ENCODE results near the gene MRPL40.
A peak's percentile ranks its signal among the peaks of the same experiment; 100 is the strongest.

Gene MRPL40

GRCh38 chr22:19432133-19432851 lies at the start of gene MRPL40:
MRPL40 (plus strand) TSS chr22:19432545; CDS start chr22:19432555, 10 bp downstream.
- DNase-seq (ENCODE audit: low read depth in 2 of 2), result peak; percentile 69 to 79

GRCh38 chr22:19383292-19383691 lies 49.1 kb upstream of the MRPL40 start:
- DNase-seq (ENCODE audit: low read depth in 2 of 2), result no peak

- no peak for DNase-seq (ENCODE audit: low read depth in 2 of 2)
Observed at GRCh38 chr22:19385221-19385906, 47.0 kb upstream of the MRPL40 start.

GRCh38 chr22:19386248-19386647 lies 46.1 kb upstream of the MRPL40 start:
- no peak for DNase-seq (ENCODE audit: low read depth in 2 of 2)

- no peak for DNase-seq (ENCODE audit: low read depth in 2 of 2)
Observed at GRCh38 chr22:19387038-19387437, 45.3 kb upstream of the MRPL40 start.

GRCh38 chr22:19387575-19387974 lies 44.8 kb upstream of the MRPL40 start:
- no peak for DNase-seq (ENCODE audit: low read depth in 2 of 2)

GRCh38 chr22:19393704-19394103 lies 38.6 kb upstream of the MRPL40 start:
- no peak for DNase-seq (ENCODE audit: low read depth in 2 of 2)

GRCh38 chr22:19394274-19395050 lies 37.9 kb upstream of the MRPL40 start:
- no peak for DNase-seq (ENCODE audit: low read depth in 2 of 2)

- no peak for DNase-seq (ENCODE audit: low read depth in 2 of 2)
Observed at GRCh38 chr22:19395276-19395675, 37.1 kb upstream of the MRPL40 start.

GRCh38 chr22:19396561-19396933 lies 35.8 kb upstream of the MRPL40 start:
- no peak for DNase-seq (ENCODE audit: low read depth in 2 of 2)

- no peak for DNase-seq (ENCODE audit: low read depth in 2 of 2)
Observed at GRCh38 chr22:19396934-19397733, 35.2 kb upstream of the MRPL40 start.

- no peak for DNase-seq (ENCODE audit: low read depth in 2 of 2)
Observed at GRCh38 chr22:19397734-19398104, 34.6 kb upstream of the MRPL40 start.

- no peak for DNase-seq (ENCODE audit: low read depth in 2 of 2)
Observed at GRCh38 chr22:19398206-19398605, 34.1 kb upstream of the MRPL40 start.

- no peak for DNase-seq (ENCODE audit: low read depth in 2 of 2)
Observed at GRCh38 chr22:19398652-19399051, 33.7 kb upstream of the MRPL40 start.

GRCh38 chr22:19400881-19401280 lies 31.5 kb upstream of the MRPL40 start:
- DNase-seq (ENCODE audit: low read depth in 2 of 2), result no peak

GRCh38 chr22:19401483-19401882 lies 30.9 kb upstream of the MRPL40 start:
- no peak for DNase-seq (ENCODE audit: low read depth in 2 of 2)

- no peak for DNase-seq (ENCODE audit: low read depth in 2 of 2)
Observed at GRCh38 chr22:19402642-19403191, 29.6 kb upstream of the MRPL40 start.

- DNase-seq (ENCODE audit: low read depth in 2 of 2), result no peak
Observed at GRCh38 chr22:19404676-19405075, 27.7 kb upstream of the MRPL40 start.

GRCh38 chr22:19405133-19405532 lies 27.2 kb upstream of the MRPL40 start:
- no peak for DNase-seq (ENCODE audit: low read depth in 2 of 2)

- no peak for DNase-seq (ENCODE audit: low read depth in 2 of 2)
Observed at GRCh38 chr22:19405652-19406051, 26.7 kb upstream of the MRPL40 start.

GRCh38 chr22:19406281-19406811 lies 26.0 kb upstream of the MRPL40 start:
- no peak for DNase-seq (ENCODE audit: low read depth in 2 of 2)
